Cardiac fibroblast (primary cell): Measurements from ENCODE around the gene GSG1.
"Not testable (repeated sequence)": the region's sequence is repeated elsewhere in the genome, so short reads cannot be mapped to it uniquely, and the experiment has no call there.

Experiments
- DNase-seq, 2 donors: peaks; one replicate each; pipeline versions ENCODE4 v3.0.0 to v3.0.0-alpha.2; 2010; ENCODE audit warnings: low read depth in 2 of 2
- H3K4me3 ChIP-seq, 2 donors: replicated peaks in 1 of 2; 1 replicate in 1 of 2; 2 replicates in 1 of 2; pipeline ENCODE4 v1.5.1; 2011; ENCODE audit warnings: low read depth in 2 of 2, low read length in 2 of 2, mild to moderate bottlenecking in 2 of 2, moderate library complexity in 1 of 2
- CTCF ChIP-seq: IDR thresholded peaks from one replicate; pipeline ENCODE4 v1.5.1; 2011; ENCODE audit warnings: low read depth, mild to moderate bottlenecking, low read length, inconsistent platforms

GSG1 gene

GRCh38 chr12:13069380-13069779 lies 34.1 kb downstream of the GSG1 start:
- no peak for TF ChIP-seq CTCF
- no peak overlapping the region for H3K4me3 ChIP-seq
- no peak for DNase-seq

- H3K4me3 ChIP-seq = no peak overlapping the region
- TF ChIP-seq CTCF = no peak
- no peak for DNase-seq
These were observed 36.1 kb downstream of the GSG1 start for GRCh38 chr12:13067322-13067721.

- no peak for TF ChIP-seq CTCF
- no peak for DNase-seq
- H3K4me3 ChIP-seq = no peak overlapping the region
These were observed 37.0 kb downstream of the GSG1 start for GRCh38 chr12:13066459-13066858.

GRCh38 chr12:13066014-13066413 lies 37.5 kb downstream of the GSG1 start:
- TF ChIP-seq CTCF = no peak
- DNase-seq = no peak
- no peak overlapping the region for H3K4me3 ChIP-seq

- no peak for TF ChIP-seq CTCF
- H3K4me3 ChIP-seq = no peak overlapping the region
- DNase-seq = no peak
These were observed 40.8 kb downstream of the GSG1 start for GRCh38 chr12:13062669-13063068.

GRCh38 chr12:13061377-13061776 lies 42.1 kb downstream of the GSG1 start:
- no peak overlapping the region for H3K4me3 ChIP-seq
- no peak for TF ChIP-seq CTCF

GRCh38 chr12:13060581-13060980 lies 42.9 kb downstream of the GSG1 start:
- TF ChIP-seq CTCF = no peak
- no peak for DNase-seq
- H3K4me3 ChIP-seq = no peak overlapping the region

More at GRCh38 chr12:13061377-13061776, 42.1 kb downstream of the GSG1 start:
- DNase-seq = no peak

- H3K4me3 ChIP-seq, DNase-seq: not testable (repeated sequence)
These were observed 49.9 kb downstream of the GSG1 start for GRCh38 chr12:13053617-13054016.
